GM21786 (cell line): Measurements from ENCODE around the gene GATB.
A peak's percentile ranks its signal among the peaks of the same experiment; 100 is the strongest.

Source experiments
- ATAC-seq: cut with Tn5 transposase; IDR thresholded peaks from one replicate; pipeline ENCODE4 v1.9.1; 2021; ENCODE audit not compliant: unreplicated experiment

Gene GATB

GRCh38 chr4:151760712-151761661 is at the start of gene GATB:
Gene GATB, minus strand, starts transcription at chr4:151761007. Its CDS starts 25 bp downstream, at chr4:151760982.
- ATAC-seq, result peak; percentile 100

GRCh38 chr4:151810476-151810875 is 49.7 kb upstream of the GATB start:
- no peak for ATAC-seq

DNA sequence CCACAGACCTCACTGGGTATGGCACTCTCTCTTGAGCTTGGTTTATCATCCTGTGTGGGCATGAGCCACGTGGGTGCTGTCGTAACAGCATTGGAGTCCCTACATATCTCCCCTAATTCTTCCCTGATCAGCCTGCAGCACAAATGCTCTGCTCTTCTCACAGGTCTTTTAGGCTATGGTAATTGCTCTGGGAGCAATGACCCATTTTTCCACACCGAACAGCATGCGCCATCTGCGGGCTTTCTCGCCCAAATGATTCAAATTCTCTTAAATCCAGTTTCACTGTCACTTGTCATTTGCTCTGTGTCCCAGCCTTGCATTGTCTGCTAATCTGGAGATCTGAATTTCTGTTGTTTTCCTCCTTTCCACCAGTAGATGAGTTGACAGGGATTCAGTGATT is 48.9 kb upstream of the GATB start:
- no peak for ATAC-seq

DNA sequence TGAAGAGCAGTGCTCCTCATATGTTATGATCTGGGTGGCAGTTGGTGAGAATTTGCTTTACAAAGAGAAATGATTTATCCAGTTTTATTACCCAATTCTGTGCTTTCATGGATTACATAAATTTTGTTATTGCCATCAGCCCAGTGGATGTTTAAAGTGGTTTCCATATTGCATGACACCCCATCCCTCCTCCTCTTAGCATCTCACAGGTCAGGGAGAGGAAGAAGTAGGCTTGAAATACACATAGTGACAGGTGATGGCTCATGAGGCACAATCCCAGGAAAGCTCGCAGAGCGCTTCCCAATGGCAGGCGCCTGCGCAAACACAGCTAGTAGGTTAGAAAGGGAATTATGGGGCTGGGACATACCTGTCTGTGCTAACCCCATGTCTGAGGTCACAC is 47.7 kb upstream of the GATB start:
- ATAC-seq, result no peak

DNA sequence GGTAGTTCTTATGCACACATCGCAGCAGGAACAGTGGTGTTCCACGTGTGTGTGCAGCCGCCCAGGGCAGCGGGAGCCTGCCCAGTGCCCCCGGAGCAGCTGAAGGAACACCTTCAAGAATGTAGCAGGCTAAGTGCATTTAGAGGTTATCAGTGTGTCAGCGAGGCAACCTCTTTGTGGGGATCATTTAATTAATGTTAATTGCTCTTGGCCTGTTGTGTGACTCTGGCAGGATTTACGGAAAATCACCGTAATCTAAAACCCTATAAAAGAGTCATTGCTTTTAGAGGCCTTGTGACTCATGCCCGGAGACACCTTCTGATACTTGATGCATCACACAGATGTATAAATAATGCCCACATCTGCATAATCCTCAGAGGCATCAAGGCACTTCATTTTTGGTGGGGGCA is 47.3 kb upstream of the GATB start:
- ATAC-seq, result no peak

- ATAC-seq, result no peak
Observed at GRCh38 chr4:151807220-151807619, 46.4 kb upstream of the GATB start.

DNA sequence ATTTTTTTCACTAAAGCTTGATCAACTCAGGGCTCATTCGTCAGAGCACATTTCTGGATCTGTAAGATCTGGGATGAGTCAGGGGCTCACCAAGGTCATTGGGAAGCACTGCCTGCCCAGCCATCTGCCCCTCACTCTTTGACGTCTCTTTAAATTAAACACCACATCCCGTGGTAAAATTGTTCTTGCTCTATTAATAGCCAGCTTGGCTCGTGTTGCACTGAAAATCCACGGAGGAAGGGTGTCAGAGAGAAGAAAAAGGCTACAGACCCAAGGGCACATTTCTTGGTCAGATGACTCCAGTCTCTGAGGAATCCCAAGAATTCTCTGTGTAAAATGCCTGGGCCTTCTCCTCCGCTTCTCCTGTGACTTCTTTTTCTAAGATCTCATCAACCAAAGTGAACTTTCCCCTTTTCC is 45.7 kb upstream of the GATB start:
- no peak for ATAC-seq

DNA sequence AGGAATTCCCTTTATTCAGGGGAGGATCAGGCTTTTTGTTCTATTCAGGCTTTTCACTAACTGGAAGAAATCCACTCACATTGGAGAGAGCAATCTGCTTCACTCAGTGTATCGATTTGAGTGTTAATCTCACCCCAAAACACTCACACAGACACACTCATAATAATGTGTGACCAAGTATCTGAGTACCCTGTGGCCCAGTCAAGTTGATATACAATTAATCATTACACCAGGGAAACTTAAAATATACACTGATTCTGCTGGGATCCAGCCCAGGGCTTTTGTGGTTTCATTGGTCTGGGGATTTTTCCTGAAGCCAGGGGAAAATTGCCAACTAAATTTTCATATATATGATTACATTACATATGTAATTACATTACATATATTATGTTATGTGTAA is 44.0 kb upstream of the GATB start:
- no peak for ATAC-seq

DNA sequence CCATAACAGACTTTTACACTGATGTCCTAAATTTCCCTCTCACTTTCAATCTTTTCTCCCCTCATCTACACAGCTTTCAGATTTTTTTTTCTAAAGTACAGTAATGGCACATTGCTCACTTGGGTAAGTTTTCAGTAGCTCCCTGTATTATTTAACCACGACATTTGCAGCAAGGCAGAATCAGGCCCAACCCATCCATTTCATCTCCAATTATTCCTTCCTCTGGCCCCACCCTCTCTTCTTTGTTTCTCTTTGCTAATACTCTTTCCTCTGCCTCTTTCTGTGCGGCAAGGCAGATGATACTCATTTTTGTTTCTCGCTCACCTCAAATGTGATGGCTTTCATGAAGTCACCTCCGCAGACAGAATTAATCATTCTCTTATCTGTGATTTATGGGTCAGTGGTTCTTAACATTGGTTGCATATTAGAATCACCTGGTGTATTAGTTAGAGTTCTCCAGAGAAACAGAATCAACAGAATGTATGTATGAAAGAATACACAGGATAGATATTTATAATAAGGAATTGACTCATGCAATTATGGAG is 43.4 kb upstream of the GATB start:
- no peak for ATAC-seq

- no peak for ATAC-seq
Observed at GRCh38 chr4:151803246-151803645, 42.4 kb upstream of the GATB start.

DNA sequence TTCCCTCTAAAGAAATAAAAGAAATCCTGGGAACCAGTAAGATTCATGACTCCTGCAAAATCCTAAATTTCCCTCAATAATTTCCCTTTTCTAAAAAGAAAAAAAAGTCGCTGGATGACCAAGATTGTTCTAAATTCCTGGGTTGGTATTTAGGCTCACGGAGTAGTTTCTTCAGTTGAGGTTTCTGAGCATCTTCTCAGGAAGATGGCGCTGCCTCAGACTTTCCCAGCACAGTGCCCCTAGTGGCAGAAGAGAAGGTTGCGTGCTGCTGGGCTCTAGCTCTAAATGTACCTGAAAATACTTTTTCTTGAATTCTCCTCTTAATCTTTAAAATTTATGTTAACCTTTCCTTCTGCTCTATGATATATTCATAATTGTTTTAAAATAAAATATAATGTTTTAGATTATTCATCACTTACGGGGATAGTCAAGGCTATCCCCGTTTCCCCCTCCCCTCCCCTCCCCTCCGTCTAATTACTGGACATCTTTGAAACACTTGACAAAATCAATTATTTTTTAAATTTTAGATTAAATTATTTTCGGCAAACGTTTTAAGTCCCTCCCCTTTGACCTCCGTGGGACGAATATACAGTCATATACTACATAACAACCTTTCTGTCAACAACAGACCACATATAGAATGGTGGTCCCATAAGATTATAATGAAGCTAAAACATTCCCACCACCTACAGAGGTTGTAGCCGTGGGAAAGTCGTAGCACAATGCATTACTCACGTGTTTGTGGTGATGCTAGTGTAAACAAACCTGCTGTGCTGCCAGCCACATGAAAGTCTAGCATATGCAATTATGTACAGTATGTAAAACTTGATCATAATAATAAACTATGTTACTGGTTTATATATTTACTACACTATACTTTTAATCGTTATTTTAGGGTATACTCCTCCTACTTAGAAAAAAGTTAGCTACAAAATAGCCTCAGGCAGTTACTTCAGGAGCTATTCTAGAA is 41.0 kb upstream of the GATB start:
- peak; percentile 56 for ATAC-seq

DNA sequence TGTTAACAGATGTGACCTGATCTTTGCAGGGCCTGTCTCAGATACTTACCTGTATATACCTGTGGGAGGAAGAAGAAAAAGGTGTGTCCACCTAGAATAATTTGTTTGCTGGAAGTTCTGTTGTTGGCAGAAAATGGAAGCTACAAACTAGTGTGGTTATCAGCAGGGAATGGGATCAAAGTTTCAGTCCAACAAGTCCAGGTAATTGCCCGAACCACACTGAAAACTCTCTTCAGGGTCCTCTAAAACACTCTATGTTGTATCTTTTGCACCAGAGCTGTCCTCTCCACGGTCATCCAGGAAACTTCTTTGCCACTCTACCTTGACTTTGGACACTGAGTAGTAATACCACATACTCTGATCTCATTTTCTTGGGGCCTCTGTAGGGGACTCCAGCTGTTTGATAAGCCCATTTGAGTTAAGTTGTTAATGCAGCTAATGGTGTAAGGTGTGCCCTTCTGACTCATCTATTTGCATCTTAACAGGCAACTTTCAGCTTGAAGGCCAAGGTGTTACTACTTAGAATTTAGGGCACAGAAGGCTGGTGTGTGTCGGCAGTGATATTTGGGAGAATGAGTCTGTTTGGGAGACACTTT is 38.7 kb upstream of the GATB start:
- ATAC-seq, result no peak

DNA sequence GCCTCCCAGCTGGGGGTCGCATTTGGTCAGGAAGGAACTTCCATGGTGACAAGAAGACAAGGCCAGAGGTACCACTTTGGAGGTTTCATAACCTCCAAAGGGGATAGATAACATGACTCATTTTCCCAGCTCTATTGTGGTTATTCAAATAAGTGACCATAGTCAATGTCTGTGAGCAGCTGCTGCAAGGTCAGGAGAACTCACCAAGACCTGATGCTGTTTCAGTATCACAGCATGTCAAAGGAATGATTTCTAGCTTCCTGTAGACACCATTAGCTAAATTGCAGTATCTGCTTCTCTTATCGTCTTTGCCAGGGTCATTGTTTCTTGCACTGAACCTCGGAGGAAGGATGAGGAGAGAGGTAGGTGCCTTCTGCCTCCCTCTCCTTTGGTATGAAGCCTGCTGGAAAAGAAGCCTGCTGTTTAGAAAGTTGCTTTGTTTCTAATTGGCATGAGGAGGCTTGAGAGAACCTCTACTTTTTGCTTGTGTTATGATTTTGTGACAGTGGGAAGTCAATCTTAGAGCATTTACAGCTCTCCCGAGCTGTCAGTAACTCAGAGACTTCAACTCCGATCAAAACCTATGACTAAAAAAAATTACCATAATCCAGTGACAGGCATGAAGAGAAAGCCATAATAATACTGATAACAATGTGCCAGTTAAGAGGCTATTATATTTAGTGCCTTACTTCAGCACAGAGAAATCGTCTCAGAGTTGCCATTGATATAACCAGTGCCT is 38.0 kb upstream of the GATB start:
- peak; percentile 80 for ATAC-seq

GRCh38 chr4:151797853-151798252 is 37.0 kb upstream of the GATB start:
- ATAC-seq, result no peak

GRCh38 chr4:151797131-151797530 is 36.3 kb upstream of the GATB start:
- ATAC-seq, result no peak

DNA sequence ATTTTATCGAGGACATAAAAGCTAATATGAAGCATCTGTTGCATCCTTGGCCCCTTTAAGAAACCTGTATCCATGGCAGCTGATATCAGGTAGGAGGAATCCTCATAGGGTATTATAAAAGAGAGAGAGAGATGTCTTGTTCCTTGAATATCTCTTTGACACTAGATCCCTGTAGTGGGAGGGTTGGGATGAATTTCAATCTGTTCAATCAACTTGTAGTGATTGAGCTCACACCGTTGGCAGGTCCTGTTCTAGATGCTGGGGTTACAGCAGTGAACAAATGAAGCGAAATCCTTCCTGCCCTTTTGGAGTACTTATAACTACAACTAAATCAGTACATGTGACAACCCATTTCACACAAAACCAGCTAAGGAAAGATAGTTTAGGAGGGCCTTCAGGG is 35.3 kb upstream of the GATB start:
- ATAC-seq, result no peak

GRCh38 chr4:151792995-151793394 is 32.2 kb upstream of the GATB start:
- no peak for ATAC-seq

DNA sequence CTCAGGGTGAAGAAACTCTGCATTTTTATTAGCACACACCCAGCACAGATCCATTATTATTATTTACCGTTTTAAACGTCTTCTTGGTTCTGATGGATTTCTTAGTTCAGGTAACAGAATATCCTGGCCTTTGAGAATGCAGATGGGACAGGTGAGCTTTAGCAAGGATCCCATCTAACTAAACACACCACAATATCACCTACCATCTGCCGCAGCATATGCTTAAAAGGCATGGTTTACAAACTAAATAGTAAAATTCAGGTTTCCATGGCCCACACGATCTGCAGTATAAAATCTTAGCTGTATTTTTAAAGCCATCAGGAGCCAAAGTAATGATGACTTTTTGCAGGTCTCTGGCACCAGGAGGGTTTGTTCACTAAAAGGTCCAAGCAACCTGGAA is 31.7 kb upstream of the GATB start:
- no peak for ATAC-seq

GRCh38 chr4:151788021-151788420 is 27.2 kb upstream of the GATB start:
- ATAC-seq, result no peak

DNA sequence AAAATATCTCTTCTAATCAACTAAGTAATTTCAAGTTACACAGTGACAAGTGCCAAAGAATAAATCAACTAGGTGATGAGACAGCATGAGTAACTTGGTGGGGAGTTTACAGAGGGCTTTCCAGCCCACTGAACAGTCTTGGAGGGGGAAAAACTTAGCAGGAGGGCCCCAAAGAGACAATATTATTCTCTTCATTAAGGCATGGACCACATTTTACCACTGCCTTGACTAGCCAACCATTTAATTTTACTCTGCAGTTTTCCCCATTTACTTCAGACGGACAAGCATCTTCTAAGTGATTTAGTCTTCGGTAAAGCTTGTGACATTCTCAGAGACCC is 25.3 kb upstream of the GATB start:
- no peak for ATAC-seq
